ENCODE results near the gene LSR.
A peak's percentile ranks its signal among the peaks of the same experiment; 100 is the strongest.

The LSR gene

DNA sequence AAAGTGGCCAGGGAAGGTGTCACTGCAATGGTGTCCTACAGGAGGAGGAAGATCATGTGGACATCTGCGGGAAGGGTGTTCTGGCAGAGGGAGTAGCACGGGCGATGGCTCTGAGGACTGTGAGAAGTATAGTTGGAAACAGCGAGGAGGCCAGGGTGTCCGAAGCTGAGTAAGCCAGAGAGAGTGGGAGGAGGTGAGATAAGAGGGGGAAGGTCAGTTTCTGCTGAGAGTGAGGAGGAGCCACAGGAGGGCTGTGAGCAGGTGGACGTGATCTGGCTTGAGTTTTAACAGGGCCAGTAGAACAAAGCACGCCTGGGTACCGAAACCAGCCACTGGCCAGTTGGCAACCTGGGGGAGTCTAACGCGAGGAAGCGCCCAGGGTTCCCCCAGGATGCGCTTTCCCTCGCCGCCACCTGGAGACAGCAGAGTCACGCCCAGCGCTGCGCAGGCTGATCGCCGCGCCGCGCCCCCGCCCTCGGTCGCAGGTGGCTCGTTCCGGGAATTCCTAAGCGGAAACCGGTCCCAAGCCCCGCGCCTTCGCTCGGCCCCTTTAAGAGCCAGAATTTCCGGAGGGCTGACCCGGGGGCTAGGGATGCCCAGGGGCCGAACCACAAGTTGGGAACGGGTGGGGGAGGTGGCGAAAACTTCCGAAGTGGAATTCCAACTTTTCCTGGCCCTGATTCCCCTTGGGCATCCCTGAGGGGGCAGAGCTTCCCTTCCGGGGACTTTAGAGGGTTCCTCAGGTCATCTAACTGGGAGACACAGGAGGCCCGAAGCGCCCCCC, 1.1 kb upstream of the LSR start:
- DNase-seq = peak; percentile 78

DNA sequence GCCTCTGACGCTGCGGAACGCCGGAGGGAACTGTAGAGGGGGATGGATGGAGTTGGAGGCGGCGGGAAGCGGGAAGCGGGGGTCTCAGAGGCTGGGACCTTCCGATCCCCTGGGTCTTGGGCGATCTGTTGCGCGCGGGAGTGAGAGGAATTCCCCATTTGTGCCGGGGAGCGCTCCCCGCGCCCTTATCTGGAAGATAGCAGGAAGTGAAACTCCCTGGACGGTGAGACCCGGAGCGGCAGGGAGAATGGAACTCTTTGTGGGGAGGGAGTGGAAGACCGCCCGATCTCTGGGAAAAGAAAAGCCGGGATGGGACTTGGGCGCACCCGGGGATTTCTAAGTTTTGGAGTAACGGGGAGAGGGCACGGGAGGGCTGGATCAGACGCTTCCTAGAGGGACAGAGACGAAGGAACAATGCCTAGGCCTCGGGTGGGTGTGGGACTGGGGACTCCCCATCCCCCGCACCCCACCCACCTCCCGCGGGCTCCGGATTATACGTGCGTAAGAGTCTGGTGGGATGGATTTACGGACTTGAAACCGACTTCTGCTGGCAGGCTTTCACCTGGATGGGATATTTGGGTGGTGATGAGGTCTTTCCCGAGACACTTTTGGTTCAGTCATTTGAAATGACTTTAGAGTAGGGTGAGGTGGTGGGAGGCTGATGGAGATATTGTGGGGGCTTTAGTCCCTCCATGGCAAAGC, 495 bp downstream of the LSR start:
- DNase-seq = peak; percentile 56

DNA sequence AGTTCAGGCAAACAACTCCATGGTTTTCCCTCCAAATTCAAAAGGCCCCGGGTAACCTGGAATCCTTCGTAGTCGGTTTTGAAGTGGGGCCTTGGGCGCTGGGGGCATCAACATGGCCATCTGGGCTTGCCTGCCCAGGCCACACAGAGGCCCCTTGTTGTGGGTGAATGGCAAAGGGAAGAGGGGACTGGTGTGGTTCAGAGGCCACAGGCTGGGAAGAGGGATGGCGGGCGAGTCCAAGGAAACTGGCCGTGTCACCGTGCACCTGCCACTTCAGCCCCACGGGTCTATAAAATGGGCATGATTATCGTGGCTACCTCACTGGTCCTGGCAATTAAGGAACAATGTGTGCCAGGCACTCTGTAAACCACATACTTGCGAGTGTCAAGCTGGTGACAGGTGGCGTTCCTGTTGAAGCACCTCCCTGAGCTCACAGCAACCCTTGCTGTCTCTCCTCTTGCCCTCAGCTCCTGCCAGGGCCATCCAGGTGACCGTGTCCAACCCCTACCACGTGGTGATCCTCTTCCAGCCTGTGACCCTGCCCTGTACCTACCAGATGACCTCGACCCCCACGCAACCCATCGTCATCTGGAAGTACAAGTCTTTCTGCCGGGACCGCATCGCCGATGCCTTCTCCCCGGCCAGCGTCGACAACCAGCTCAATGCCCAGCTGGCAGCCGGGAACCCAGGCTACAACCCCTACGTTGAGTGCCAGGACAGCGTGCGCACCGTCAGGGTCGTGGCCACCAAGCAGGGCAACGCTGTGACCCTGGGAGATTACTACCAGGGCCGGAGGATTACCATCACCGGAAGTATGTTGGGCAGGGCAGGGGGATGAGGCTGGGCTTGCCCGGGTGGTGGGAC, 1.3 kb downstream of the LSR start:
- peak; percentile 57 for DNase-seq

GRCh38 chr19:35251456-35251855, 2.7 kb downstream of the LSR start:
- peak; percentile 51 for DNase-seq

DNA sequence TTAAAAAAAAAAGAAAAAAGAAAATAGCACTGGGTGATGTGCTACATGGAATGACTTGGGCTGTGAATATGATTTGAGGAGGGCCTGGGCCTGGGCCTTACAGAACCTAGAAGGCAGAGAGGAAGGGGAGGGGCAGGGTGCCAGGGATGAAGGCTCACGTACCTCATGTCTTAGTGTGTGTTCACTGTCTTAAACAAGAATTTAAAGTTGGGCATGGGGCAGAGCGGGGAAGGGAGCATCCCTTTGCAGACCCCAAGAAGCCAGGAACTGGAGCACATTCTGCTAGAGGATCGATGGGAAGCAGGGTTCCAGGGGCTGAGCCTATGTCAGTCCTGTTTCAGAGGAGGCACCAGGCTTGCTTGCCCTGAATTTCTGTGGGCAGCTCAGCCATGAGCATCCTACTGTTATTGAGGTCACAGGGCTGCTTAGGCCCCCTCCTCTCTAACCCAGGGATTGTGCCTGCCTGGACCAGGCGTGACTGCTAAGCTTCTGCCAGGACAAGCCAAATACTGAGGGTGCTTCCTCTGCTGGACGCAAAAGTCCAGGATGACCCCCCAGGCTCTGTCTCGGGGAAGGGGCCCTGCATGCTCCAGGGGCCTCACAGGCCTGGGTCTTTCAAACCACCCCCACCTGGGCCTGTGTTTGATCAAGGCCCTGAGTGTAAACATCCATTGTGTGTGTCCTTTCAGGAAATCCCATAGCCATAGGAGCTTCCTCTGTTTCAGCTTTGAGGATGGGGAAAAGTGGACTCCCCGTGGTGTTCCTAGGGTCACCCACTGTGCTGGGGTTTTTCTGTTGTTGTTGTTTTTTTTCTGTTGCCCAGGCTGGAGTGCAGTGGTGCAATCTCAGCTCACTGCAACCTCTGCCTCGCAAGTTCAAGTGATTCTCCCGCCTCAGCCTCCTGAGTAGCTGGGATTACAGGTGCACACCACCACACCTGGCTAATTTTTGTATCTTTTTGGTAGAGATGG, 4.8 kb downstream of the LSR start:
- DNase-seq = peak; percentile 47

GRCh38 chr19:35254341-35255297, 5.8 kb downstream of the LSR start:
- peak; percentile 47 for DNase-seq

- DNase-seq = no peak
Observed at GRCh38 chr19:35256566-35256965, 7.8 kb downstream of the LSR start.

DNA sequence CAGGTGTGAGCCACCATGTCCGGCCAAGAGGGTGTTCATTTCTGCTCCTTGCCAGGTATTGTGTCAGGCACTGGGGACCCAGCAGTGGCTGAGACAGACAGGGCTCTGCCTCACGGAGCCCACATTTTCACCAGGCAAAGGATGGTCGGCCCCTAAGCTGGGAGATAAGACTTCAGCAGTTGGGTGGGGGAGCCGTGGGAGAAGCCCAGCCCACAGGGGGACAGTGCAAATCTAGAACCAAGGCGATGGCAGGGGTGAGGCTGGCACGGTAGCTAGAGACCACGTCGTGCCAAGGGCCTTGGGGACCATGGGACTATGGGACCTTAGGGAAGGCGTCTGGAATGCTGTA, 8.3 kb downstream of the LSR start:
- peak; percentile 50 for DNase-seq

DNA sequence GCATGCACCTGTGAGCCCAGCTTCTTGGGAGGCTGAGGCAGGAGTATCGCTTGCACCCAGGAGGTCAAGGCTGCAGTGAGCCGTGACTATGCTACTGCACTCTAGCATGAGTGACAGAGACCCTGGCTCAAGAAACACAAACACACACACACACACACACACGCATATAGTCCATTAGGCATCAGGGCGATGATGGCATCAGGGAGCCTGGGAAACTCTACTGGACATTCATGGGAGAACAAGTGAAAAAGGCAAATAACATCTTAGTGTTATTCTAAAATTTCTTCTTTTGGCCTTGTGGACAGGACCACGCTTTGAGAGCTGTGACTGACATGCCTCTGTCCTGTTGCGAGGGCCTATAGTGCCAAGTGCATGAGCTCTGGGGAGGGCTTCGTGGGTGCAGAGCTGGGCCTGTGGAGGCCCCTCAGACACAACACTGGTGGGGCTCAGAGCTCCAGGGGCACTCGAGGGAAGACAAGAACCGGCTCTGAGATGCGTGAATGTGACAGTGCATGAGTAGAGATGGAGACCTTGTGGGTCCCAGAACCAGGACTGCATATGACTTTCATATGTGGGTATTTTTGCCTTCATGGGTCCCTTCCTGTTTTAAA, 12.0 kb downstream of the LSR start:
- DNase-seq = peak; percentile 53

GRCh38 chr19:35261356-35262100, 12.7 kb downstream of the LSR start:
- no peak for DNase-seq

DNA sequence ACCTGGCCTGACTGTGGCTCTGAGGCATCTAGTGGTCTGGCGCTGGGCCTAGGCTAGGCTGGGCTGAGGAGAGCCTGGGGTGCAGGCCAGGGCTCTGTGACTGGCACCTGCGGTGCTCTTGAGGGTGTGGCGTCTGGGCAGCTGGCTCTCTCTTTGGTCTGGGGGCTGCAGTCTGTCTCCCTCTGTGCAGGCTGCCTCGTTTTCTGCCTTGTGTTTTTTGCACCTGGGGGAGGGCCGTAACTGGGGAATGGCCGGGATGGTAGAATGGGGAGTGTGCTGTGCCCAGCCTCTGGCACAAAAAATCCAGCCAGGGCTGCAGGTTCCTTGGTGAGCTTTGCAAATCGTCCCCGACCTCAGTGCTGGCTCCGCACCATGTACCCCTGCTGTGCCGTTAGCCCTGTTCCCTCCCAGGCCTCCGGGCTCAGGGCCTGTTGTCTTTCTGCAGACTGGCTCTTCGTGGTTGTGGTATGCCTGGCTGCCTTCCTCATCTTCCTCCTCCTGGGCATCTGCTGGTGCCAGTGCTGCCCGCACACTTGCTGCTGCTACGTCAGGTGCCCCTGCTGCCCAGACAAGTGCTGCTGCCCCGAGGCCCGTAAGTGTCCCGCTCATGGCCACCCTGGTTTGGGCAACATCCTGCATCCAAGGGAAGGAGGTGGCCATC, 13.4 kb downstream of the LSR start:
- DNase-seq = peak; percentile 56

- DNase-seq = peak; percentile 59
Observed at GRCh38 chr19:35264268-35265125, 15.7 kb downstream of the LSR start.

DNA sequence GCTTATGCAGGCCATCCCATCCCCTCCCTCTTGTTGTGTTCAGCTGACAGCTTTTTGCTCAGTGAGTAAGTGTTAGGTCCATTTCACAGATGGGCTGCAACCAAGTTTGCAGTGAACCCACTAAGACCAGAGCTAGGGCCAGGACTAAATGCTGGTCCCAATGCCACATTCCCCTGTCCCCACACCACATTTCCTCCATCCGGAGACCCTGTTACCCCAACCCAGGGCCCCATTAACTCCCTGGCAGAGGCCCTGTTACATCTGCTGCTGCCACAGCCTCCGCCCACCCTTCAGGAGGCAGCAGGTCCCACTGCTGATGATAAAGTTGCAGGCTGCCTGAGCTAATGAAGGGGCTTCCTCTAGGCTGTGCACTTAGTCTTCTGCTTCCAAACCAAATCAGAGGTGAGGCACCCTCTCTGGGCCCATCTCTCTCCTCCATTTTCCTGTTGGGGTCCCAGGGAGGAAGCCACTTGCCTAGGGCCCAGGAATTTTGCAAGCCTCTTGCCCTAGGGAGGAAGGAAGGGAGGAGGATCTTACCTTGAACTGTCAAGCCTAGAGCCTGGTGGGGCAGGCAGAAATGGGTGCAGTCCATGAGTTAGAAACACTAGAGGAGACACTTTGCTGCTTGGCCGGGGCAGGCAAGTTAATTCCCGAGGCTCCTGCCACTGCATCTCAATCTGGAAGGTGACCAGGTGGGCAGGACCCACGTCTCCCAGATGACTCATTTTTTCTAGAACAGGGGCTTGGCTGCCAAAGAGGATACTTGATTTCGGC, 16.5 kb downstream of the LSR start:
- peak; percentile 59 for DNase-seq

GRCh38 chr19:35265900-35266519, 17.2 kb downstream of the LSR start:
- DNase-seq = peak; percentile 59

DNA sequence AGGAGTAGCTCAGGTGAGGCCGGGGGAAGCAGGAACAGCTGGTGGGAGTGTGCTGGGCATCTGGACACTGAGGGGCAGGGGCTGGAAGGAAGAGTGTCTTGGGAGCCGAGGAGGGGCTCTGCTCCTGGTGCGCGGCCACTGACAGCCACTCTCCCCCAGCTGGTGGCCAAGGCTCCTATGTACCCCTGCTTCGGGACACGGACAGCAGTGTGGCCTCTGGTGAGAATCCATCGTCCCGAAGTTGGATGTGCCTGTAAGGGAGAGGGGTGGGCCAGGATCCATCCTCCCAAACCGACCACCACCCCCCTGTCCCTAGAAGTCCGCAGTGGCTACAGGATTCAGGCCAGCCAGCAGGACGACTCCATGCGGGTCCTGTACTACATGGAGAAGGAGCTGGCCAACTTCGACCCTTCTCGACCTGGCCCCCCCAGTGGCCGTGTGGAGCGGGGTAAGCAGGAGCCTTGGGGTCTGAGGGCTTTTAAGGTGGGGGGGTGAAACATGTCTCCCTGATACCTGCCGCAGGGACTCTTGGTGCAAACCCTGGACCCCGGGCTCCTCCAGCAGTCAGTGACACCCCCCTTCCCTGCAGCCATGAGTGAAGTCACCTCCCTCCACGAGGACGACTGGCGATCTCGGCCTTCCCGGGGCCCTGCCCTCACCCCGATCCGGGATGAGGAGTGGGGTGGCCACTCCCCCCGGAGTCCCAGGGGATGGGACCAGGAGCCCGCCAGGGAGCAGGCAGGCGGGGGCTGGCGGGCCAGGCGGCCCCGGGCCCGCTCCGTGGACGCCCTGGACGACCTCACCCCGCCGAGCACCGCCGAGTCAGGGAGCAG, 17.9 kb downstream of the LSR start:
- DNase-seq = no peak

DNA sequence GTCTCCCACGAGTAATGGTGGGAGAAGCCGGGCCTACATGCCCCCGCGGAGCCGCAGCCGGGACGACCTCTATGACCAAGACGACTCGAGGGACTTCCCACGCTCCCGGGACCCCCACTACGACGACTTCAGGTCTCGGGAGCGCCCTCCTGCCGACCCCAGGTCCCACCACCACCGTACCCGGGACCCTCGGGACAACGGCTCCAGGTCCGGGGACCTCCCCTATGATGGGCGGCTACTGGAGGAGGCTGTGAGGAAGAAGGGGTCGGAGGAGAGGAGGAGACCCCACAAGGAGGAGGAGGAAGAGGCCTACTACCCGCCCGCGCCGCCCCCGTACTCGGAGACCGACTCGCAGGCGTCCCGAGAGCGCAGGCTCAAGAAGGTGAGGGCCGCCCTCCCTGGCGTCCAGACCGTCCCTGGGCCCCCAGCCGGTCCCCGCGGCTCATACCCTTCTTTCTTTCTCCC, 18.6 kb downstream of the LSR start:
- peak; percentile 84 for DNase-seq
